OCI-LY3 (cell line): ENCODE results near the gene ITM2C.
A peak's percentile ranks its signal among the peaks of the same experiment; 100 is the strongest.

ENCODE experiments used
- H2AFZ ChIP-seq: fragments of 200-600, 300-600 bp; shearing (Covaris generic); 2 replicates; pipeline ENCODE4 v1.6.0; 2014; ENCODE audit warnings: antibody characterized with exemption, low read depth, low read length
- H3K27ac ChIP-seq: fragments of 200-600, 300-600 bp; sonication (generic); 2 replicates; pipeline ENCODE4 v1.5.1; 2014; ENCODE audit warnings: mild to moderate bottlenecking, low read length, moderate library complexity, mixed read lengths
- H3K27me3 ChIP-seq: fragments of 200-600, 300-600 bp; sonication (generic); 2 replicates; pipeline ENCODE4 v1.6.1; 2014; ENCODE audit warnings: low read depth, low read length, mixed read lengths
- H3K36me3 ChIP-seq: fragments of 200-600, 300-600 bp; sonication (generic); replicated peaks from 2 replicates; pipeline ENCODE3; 2014; ENCODE audit warnings: low read depth, low read length, mixed read lengths
- H3K4me1 ChIP-seq: fragments of 300-600, 200-600 bp; sonication (generic); 2 replicates; pipeline ENCODE4 v1.6.1; 2014; ENCODE audit warnings: low read length, mixed read lengths
- H3K4me2 ChIP-seq: fragments of 200-600, 300-600 bp; sonication (generic); 2 replicates; pipeline ENCODE4 v1.6.1; 2014; ENCODE audit warnings: low read length, mixed read lengths
- H3K4me3 ChIP-seq: fragments of 300-600, 200-600 bp; sonication (generic); 2 replicates; pipeline ENCODE4 v1.5.1; 2014; ENCODE audit warnings: antibody characterized with exemption, mild to moderate bottlenecking, low read length, moderate library complexity
- H3K79me2 ChIP-seq: fragments of 300-600, 200-600 bp; shearing (Covaris generic); 2 replicates; pipeline ENCODE4 v1.6.1; 2014; ENCODE audit warnings: mild to moderate bottlenecking, low read length, mixed read lengths
- H3K9ac ChIP-seq: fragments of 300-600, 200-600 bp; shearing (Covaris generic); 2 replicates; pipeline ENCODE4 v1.6.0; 2014; ENCODE audit warnings: mild to moderate bottlenecking, low read length, moderate library complexity
- H3K9me3 ChIP-seq: fragments of 200-600, 300-600 bp; shearing (Covaris generic); 2 replicates; pipeline ENCODE4 v1.6.1; 2014; ENCODE audit warnings: low read length, mixed read lengths; ENCODE audit not compliant: insufficient read depth
- H4K20me1 ChIP-seq: fragments of 200-600, 300-600 bp; sonication (generic); 2 replicates; pipeline ENCODE4 v1.6.1; 2016; ENCODE audit warnings: low read length, mixed read lengths; ENCODE audit not compliant: insufficient read depth
- CTCF ChIP-seq: fragments of 200-600, 300-600 bp; sonication (generic); IDR thresholded peaks from 2 replicates; pipeline ENCODE4 v1.5.1; 2014; ENCODE audit warnings: antibody characterized with exemption, low read length, low read depth
- EZH2phosphoT487 ChIP-seq: fragments of 200-600 bp; shearing (Covaris generic); IDR thresholded peaks from 2 replicates; pipeline ENCODE4 v1.6.1; 2018; ENCODE audit warnings: antibody characterized with exemption, mixed run types, low read depth

The ITM2C gene

GRCh38 chr2:230899786-230900185 lies 35.0 kb downstream of the ITM2C start:
- H4K20me1 ChIP-seq, result no peaks in the 10 kb centered on the region
- peak overlapping the region; percentile 83 for H2AFZ ChIP-seq
- no peaks in the 10 kb centered on the region for H3K36me3 ChIP-seq
- H3K9me3 ChIP-seq, result no peaks in the 10 kb centered on the region
- no peaks in the 10 kb centered on the region for H3K27me3 ChIP-seq
- H3K4me2 ChIP-seq, result peak overlapping the region; percentile 46
- no peaks in the 10 kb centered on the region for H3K79me2 ChIP-seq
- H3K4me1 ChIP-seq, result peaks cover 64% of the 10 kb centered on the region
- no peak overlapping the region for H3K27ac ChIP-seq
- H3K9ac ChIP-seq, result no peak overlapping the region
- no peak for TF ChIP-seq CTCF
- no peak for TF ChIP-seq EZH2phosphoT487
- H3K4me3 ChIP-seq, result 0 out of 2 replicates have a peak overlapping the region, but pooled peaks have one; percentile 7

GRCh38 chr2:230900336-230900995 lies 35.7 kb downstream of the ITM2C start:
- H3K4me1 ChIP-seq, result peaks cover 57% of the 10 kb centered on the region
- H3K9me3 ChIP-seq, result no peaks in the 10 kb centered on the region
- no peaks in the 10 kb centered on the region for H3K36me3 ChIP-seq
- TF ChIP-seq EZH2phosphoT487 (no peak), CTCF (no peak)
- peak overlapping the region; percentile 46 for H3K4me2 ChIP-seq
- peak overlapping the region; percentile 83 for H2AFZ ChIP-seq
- no peak overlapping the region for H3K27ac ChIP-seq
- H4K20me1 ChIP-seq, result no peaks in the 10 kb centered on the region
- no peaks in the 10 kb centered on the region for H3K79me2 ChIP-seq
- no peak overlapping the region for H3K9ac ChIP-seq
- 0 out of 2 replicates have a peak overlapping the region, but pooled peaks have one; percentile 7 for H3K4me3 ChIP-seq
- no peaks in the 10 kb centered on the region for H3K27me3 ChIP-seq

GRCh38 chr2:230901006-230901405 lies 36.3 kb downstream of the ITM2C start:
- Histone ChIP-seq H3K27ac (no peak overlapping the region), H3K4me2 (no peak overlapping the region), H3K9me3 (no peaks in the 10 kb centered on the region), H3K36me3 (no peaks in the 10 kb centered on the region), H3K4me3 (no peak overlapping the region), H3K79me2 (no peaks in the 10 kb centered on the region), H4K20me1 (no peaks in the 10 kb centered on the region), H3K4me1 (peaks cover 52% of the 10 kb centered on the region), H2AFZ (no peak overlapping the region), H3K9ac (no peak overlapping the region), H3K27me3 (no peaks in the 10 kb centered on the region)
- TF ChIP-seq CTCF (no peak), EZH2phosphoT487 (no peak)

- H2AFZ ChIP-seq, result no peak overlapping the region
These were observed 37.6 kb downstream of the ITM2C start for GRCh38 chr2:230902180-230902899.

More at GRCh38 chr2:230902180-230902899, 37.6 kb downstream of the ITM2C start:
- TF ChIP-seq EZH2phosphoT487 (no peak), CTCF (peak; percentile 76)
- no peaks in the 10 kb centered on the region for H3K79me2 ChIP-seq
- H3K27ac ChIP-seq, result no peak overlapping the region
- no peaks in the 10 kb centered on the region for H3K27me3 ChIP-seq
- no peaks in the 10 kb centered on the region for H3K36me3 ChIP-seq
- peak overlapping the region; percentile 61 for H3K4me2 ChIP-seq
- H3K9ac ChIP-seq, result no peak overlapping the region
- no peaks in the 10 kb centered on the region for H3K9me3 ChIP-seq
- H3K4me1 ChIP-seq, result peaks cover 39% of the 10 kb centered on the region
- H4K20me1 ChIP-seq, result no peaks in the 10 kb centered on the region
- H3K4me3 ChIP-seq, result peak overlapping the region; percentile 32; the same call in 1 of the 2 replicates
